Rectal smooth muscle tissue (tissue), 1 donor: ENCODE results near the gene ADAMTS6.
"Not testable (repeated sequence)": the region's sequence is repeated elsewhere in the genome, so short reads cannot be mapped to it uniquely, and the experiment has no call there.

Experiments
- H3K27ac ChIP-seq: one replicate; pipeline ENCODE4 v1.7.0; 2013; ENCODE audit warnings: low read depth, low read length, inconsistent platforms
- H3K27me3 ChIP-seq: one replicate; pipeline ENCODE4 v1.7.0; 2013; ENCODE audit warnings: low read length; ENCODE audit not compliant: control insufficient read depth, insufficient read depth
- H3K36me3 ChIP-seq: one replicate; pipeline ENCODE4 v1.7.0; 2013; ENCODE audit warnings: low read length; ENCODE audit not compliant: control insufficient read depth, insufficient read depth
- H3K4me1 ChIP-seq: one replicate; pipeline ENCODE4 v1.7.0; 2013; ENCODE audit warnings: low read length; ENCODE audit not compliant: control insufficient read depth, insufficient read depth
- H3K4me3 ChIP-seq: one replicate; pipeline ENCODE4 v1.7.0; 2013; ENCODE audit warnings: low read length
- H3K9ac ChIP-seq: one replicate; pipeline ENCODE4 v1.7.0; 2013; ENCODE audit warnings: low read length

The ADAMTS6 gene

DNA sequence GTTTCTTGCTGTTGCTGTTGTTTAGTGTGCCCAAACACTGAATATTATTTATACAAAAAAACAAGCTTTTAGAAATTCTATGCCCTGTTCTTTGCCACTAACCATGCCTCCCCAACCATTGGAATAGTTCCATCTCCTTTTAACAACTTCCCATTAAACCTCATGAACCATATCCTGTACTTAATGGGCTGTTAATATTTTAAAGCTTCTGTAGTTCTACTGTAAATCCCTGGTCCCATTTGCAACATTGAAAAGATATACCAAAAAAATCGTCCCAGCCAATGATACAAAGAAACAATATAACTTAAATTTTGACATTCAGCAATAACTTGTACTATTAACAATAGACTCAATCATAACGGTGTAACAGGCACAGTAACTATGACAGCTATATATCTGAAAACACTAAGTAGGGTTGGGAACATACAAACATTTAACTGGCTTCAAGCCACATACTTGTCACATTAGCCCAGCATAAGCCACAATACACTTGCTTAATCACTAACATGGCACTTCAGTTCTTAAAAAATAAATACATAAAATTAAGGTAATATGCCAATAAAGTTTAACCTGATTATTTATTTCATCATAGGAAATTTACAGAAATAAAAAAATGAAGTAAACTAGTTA lies 86.1 kb downstream of the ADAMTS6 start:
- Histone ChIP-seq H3K36me3 (no peaks in the 10 kb centered on the region), H3K9ac (no peak overlapping the region), H3K4me3 (no peak overlapping the region), H3K27me3 (no peaks in the 10 kb centered on the region), H3K4me1 (no peaks in the 10 kb centered on the region), H3K27ac (no peak overlapping the region)

DNA sequence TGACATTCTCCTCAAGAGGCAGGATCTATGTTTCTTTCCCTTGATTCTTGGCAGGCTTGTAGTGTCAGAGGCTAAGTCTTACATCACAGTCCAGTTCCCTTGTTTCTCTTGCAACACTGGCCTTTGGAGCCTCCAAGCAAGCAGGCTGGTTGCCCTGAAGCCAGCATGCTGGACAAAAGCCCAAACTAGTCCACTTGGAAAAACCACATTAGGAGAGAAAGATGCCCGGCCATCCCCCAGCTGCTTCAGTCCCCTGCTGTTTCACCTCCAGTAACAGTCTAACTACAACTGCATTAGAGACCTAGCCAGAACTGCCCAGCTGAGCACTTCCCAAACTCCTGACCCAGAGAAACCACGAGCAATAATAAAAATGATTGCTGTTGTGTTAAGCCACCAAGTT lies 87.6 kb downstream of the ADAMTS6 start:
- H3K9ac ChIP-seq, result no peak overlapping the region
- no peak overlapping the region for H3K4me3 ChIP-seq
- H3K27ac ChIP-seq, result no peak overlapping the region
- H3K27me3 ChIP-seq, result no peaks in the 10 kb centered on the region
- no peaks in the 10 kb centered on the region for H3K4me1 ChIP-seq
- H3K36me3 ChIP-seq, result no peaks in the 10 kb centered on the region

DNA sequence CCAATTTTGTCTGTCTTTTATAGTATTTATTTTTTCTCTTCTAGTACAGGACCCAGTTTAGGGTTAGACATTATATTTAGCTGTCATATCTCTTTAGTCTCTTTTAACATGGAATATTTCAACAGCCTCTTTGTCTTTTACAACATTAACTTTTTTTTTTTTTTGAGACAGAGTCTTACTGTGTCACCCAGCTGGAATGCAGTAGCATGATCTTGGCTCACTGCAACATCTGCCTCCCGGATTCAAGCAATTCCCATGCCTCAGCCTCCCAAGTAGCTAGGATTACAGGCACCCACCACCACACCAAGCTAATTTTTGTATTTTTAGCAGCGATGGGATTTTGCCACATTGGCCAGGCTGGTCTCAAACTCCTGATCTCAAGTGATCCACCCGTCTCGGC lies 90.1 kb downstream of the ADAMTS6 start:
- Histone ChIP-seq H3K27me3 (no peaks in the 10 kb centered on the region), H3K4me1 (no peaks in the 10 kb centered on the region), H3K9ac (no peak overlapping the region), H3K36me3 (no peaks in the 10 kb centered on the region), H3K4me3 (no peak overlapping the region), H3K27ac (no peak overlapping the region)

- H3K4me3 ChIP-seq, result no peak overlapping the region
- no peaks in the 10 kb centered on the region for H3K36me3 ChIP-seq
- H3K27me3 ChIP-seq, result no peaks in the 10 kb centered on the region
- H3K9ac ChIP-seq, result no peak overlapping the region
- no peak overlapping the region for H3K27ac ChIP-seq
- H3K4me1 ChIP-seq, result no peaks in the 10 kb centered on the region
Observed at GRCh38 chr5:65390208-65390607, 91.5 kb downstream of the ADAMTS6 start.

DNA sequence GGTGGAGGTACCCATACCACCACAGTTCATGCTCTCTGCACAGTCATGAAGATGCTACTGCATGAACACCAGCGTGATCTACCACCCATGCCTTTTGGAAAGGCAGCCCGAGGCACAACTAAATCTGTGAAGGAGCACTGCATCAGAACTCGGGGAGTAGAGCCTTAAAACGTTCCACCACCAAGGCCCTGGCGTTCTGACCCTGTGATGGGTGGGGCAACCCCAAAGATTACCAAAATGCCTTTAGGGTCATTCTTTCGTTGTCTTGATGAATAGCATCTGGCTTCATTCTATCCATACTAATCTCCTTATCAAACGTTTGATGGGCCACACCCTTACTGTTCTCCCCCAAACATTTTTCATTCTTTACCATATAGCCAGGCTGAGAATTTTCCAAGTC lies 97.9 kb downstream of the ADAMTS6 start:
- no peak overlapping the region for H3K9ac ChIP-seq
- H3K4me3 ChIP-seq, result no peak overlapping the region
- H3K27me3 ChIP-seq, result no peaks in the 10 kb centered on the region
- no peaks in the 10 kb centered on the region for H3K4me1 ChIP-seq
- H3K27ac ChIP-seq, result no peak overlapping the region
- no peaks in the 10 kb centered on the region for H3K36me3 ChIP-seq

DNA sequence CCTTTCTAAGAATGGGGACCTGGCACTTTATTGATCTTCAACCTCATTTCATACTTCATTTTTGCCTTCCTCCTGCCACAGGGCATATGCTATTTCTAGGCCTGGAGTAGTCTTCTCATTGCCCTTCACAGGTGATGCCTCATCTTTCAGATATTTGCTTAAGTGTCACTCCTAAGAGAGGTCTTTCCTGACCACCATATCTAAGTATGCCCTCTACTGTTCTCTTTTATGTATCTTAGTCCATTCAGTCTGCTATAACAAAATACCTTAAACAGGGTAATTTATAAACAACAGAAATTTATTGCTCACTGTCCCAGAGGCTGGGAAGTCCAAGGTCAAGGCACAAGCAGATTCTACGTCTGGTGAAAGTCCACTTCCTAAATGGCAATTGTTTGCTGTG lies 99.1 kb downstream of the ADAMTS6 start:
- H3K9ac ChIP-seq, result no peak overlapping the region
- no peaks in the 10 kb centered on the region for H3K27me3 ChIP-seq
- H3K4me3 ChIP-seq, result no peak overlapping the region
- H3K27ac ChIP-seq, result no peak overlapping the region
- H3K36me3 ChIP-seq, result no peaks in the 10 kb centered on the region
- H3K4me1 ChIP-seq, result no peaks in the 10 kb centered on the region

DNA sequence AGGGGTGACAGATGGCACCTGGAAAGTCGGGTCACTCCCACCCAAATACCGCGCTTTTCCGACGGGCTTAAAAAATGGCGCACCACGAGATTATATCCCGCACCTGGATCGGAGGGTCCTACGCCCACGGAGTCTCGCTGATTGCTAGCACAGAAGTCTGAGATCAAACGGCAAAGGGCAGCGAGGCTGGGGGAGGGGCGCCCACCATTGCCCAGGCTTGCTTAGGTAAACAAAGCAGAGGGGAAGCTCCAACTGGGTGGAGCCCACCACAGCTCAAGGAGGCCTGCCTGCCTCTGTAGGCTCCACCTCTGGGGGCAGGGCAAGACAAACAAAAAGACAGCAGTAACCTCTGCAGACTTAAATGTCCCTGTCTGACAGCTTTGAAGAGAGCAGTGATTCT lies 111.2 kb downstream of the ADAMTS6 start:
- not testable (repeated sequence) for H3K36me3 ChIP-seq, H3K4me3 ChIP-seq, H3K27me3 ChIP-seq, H3K4me1 ChIP-seq, H3K9ac ChIP-seq, H3K27ac ChIP-seq

GRCh38 chr5:65366655-65367054 lies 115.1 kb downstream of the ADAMTS6 start:
- H3K4me3 ChIP-seq, result no peak overlapping the region
- H3K4me1 ChIP-seq, result no peaks in the 10 kb centered on the region
- no peak overlapping the region for H3K27ac ChIP-seq

DNA sequence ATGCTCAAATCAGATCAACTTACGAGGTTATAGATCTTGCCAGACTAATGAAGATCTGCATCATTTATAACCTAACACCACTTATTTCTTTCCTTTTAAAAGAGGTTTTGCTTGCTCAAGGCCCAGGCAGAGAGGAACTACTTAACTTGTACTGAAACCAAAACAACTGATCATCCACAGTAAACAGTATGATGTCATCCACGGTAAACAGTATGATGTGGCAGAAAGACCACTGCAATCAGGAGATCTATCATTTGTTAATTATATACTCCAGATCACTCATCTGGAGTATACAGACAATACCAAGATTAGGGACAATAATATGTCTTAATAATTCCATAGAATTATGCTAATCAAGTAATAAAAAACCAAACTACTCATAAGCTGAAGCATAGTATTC lies 116.8 kb downstream of the ADAMTS6 start:
- Histone ChIP-seq H3K9ac (no peak overlapping the region), H3K4me1 (no peaks in the 10 kb centered on the region), H3K27me3 (no peaks in the 10 kb centered on the region), H3K36me3 (no peaks in the 10 kb centered on the region), H3K4me3 (no peak overlapping the region), H3K27ac (no peak overlapping the region)

More at GRCh38 chr5:65366655-65367054, 115.1 kb downstream of the ADAMTS6 start:
- H3K36me3 ChIP-seq, result no peaks in the 10 kb centered on the region
- H3K27me3 ChIP-seq, result no peaks in the 10 kb centered on the region
- no peak overlapping the region for H3K9ac ChIP-seq

DNA sequence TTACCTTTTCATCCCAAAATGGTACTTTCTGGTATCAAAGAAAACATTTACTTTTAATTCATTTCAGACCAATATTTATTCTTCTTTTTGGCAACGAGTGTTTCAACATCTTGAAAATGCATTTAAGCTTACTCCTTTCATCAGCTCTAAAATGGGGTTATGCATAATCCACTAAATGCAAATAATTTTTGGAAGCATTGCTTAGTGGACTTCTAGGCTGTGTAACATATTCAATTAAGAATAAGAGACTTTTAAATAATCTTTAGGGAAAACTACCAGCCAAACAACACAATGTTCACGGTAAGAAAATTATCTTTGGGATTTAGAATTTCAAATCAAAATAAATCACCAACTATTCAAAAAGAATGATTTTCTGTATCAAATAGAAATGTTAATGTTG lies 118.2 kb downstream of the ADAMTS6 start:
- no peak overlapping the region for H3K27ac ChIP-seq
- no peak overlapping the region for H3K9ac ChIP-seq
- H3K36me3 ChIP-seq, result no peaks in the 10 kb centered on the region
- no peaks in the 10 kb centered on the region for H3K4me1 ChIP-seq
- H3K27me3 ChIP-seq, result no peaks in the 10 kb centered on the region
- no peak overlapping the region for H3K4me3 ChIP-seq

DNA sequence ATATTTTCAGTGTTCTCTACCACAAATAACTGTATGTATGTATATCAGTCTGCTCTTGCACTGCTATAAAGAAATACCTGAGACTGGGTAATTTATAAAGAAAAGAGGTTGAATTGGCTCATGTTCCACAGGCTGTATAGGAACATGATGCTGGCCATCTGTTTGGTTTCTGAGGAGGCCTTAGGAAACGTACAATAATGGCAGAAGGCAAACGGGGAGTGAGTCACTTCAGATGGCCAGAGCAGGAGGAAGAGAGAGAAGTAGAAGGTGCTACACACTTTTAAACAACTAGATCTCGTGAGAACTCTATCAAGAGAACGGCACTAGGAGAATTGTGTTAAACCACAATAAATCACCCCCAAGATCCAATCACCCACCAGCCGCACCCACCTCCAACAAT lies 121.7 kb downstream of the ADAMTS6 start:
- H3K9ac ChIP-seq, result no peak overlapping the region
- no peak overlapping the region for H3K4me3 ChIP-seq
- H3K4me1 ChIP-seq, result no peaks in the 10 kb centered on the region
- H3K27me3 ChIP-seq, result no peaks in the 10 kb centered on the region
- H3K36me3 ChIP-seq, result no peaks in the 10 kb centered on the region
- H3K27ac ChIP-seq, result no peak overlapping the region

- Histone ChIP-seq H3K4me3 (no peak overlapping the region), H3K27ac (no peak overlapping the region), H3K4me1 (no peaks in the 10 kb centered on the region)
Observed at GRCh38 chr5:65359569-65359968, 122.2 kb downstream of the ADAMTS6 start.

GRCh38 chr5:65356274-65356673 lies 125.4 kb downstream of the ADAMTS6 start:
- Histone ChIP-seq H3K9ac (no peak overlapping the region), H3K27ac (no peak overlapping the region), H3K4me1 (no peaks in the 10 kb centered on the region), H3K36me3 (no peaks in the 10 kb centered on the region), H3K27me3 (no peaks in the 10 kb centered on the region), H3K4me3 (no peak overlapping the region)

More at GRCh38 chr5:65359569-65359968, 122.2 kb downstream of the ADAMTS6 start:
- Histone ChIP-seq H3K9ac (no peak overlapping the region), H3K36me3 (no peaks in the 10 kb centered on the region), H3K27me3 (no peaks in the 10 kb centered on the region)
